Daoy (cell line): ENCODE results near the gene CHD8. TPM values are rescaled to one million over a fixed set of nuclear protein-coding genes. Genes with fewer than 3 reads are reported as not detected.
"Not testable (repeated sequence)": the region's sequence is repeated elsewhere in the genome, so short reads cannot be mapped to it uniquely, and the experiment has no call there.

Source experiments
- DNase-seq: peaks from one replicate; pipeline ENCODE4 v3.0.0-alpha.2; 2015; ENCODE audit warnings: low read depth
- total RNA-seq: library from RNA; depleted of rRNA; stranded (reverse); fragments of >200 nt; shearing (Covaris generic); gene quantifications from 2 replicates; pipeline ENCODE4 v1.2.3, GENCODE V29; 2014; rRNA removed

CHD8 gene
- 42.4 and 42.6 TPM in 2 replicates for total RNA-seq

DNA sequence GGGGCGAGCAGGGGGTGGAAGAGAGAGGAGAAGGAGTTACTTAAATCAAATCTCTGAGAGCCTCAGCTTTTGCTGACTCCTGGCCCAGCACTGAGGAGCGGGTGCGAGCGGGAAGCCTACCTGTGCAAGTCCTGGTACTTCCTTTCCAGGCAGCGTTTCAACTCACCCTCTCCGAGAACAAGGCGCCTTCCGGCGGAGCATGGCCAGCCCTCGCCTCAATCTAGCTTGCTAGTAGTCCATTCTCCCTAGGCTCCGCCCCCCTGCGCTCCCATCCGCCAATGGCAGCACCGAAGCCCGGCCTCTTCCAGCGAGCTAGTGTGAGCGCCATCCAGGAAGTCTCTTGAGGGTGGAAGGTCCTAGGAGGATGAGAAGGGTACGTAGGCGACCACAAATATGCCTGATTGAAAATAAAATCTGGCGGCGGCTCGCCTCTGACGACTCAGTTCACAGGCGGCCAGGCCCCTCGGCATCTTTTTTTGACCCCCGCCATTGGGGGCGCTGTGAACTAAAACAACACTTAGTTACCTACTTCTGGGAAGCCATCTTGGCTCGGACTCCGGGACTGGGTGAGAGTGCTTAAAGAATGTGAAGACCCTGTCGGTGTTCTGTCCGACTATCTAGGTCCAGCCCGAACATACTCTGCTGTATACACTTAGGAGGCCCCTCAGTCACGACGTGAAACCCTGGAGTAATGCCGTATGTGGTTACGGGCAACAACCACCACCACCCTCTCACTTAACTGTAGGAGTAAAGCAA is at the start of gene CHD8:
Gene CHD8 (minus strand): TSS at position 212 of the 756 bp plus-strand sequence. CDS start 24,480 bp downstream, outside the sequence.
- DNase-seq: peak; percentile 100

DNA sequence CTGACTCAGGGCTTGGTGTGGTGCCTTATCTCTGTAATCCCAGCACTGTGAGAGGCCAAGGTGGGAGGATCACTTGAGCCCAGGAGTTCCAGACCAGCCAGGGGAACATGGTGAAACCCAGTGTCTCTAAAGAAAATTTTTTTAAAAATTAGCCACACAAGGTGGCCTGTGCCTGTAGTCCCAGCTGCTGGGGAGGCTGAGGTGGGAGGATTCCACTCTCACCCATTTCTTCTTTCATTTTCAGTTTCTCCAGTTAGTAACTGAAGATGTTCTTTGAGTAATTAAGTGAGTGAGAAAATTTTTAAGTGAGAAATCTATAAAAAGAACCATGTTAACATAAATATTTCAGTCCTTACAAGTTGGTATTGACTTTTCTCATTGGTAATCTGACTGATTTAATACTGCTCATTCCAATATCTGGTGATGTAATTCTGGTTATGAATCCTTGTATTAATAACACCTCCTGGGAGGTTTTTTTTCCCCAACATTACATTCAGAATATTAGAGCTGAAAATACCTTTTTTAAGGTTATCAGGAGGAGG is 49.2 kb upstream of the CHD8 start:
- no peak for DNase-seq

- no peak for DNase-seq
Observed at GRCh38 chr14:21503376-21503775, 47.5 kb upstream of the CHD8 start.

DNA sequence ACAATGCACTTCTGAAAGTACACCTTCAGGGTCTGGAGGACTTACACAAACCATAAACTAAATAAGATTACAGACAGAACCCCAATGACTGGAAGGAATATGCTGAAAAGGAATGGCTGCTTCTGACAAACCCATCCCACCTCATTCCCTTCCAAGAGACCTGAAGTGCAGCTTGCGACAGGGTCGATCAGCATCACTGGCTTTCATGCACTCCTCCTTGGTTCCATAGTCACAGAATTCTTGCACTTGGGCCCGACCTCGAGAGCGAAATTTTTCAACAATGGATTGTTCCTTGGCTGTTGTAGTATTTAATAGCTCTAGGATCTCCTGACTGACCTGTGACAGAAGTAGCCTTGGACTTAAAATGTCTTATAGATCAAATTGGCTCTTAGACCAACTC is 45.6 kb upstream of the CHD8 start:
- DNase-seq: no peak

GRCh38 chr14:21498540-21499526 is 42.9 kb upstream of the CHD8 start:
- DNase-seq: peak; percentile 13

GRCh38 chr14:21496453-21496852 is 40.5 kb upstream of the CHD8 start:
- no peak for DNase-seq

GRCh38 chr14:21494902-21495762 is 39.2 kb upstream of the CHD8 start:
- no peak for DNase-seq

DNA sequence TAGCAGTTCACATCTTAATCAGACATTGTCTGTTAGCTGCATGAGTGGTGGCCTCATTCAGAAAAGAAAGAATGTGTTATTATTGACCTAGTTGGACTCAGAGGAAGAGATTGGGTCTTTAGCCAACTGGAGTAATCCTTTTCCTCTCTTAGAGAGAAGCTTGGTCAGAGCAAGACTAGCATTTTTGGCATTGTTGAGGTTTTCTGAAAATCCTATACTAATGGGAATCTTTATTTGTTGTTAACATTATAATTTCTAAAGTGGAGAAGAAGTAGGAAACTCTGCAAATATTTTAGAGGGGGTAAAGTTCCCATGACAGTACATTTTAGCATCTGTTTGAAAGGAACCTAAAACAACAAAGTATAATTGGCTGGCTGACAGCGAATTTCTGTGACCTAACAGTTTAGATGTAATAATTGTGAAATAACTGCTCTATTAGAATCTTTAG is 30.7 kb upstream of the CHD8 start:
- no peak for DNase-seq

- peak; percentile 99 for DNase-seq
Observed at GRCh38 chr14:21476925-21477681, 21.2 kb upstream of the CHD8 start, which contains the start of the genes RAB2B and TOX4. Gene RAB2B (minus strand): TSS chr14:21476959. CDS start chr14:21476872, 87 bp downstream. Gene TOX4 (plus strand): TSS chr14:21477195. CDS start chr14:21477279, 84 bp downstream.

- DNase-seq: peak; percentile 83
Observed at GRCh38 chr14:21476523-21476924, 20.6 kb upstream of the CHD8 start.

DNA sequence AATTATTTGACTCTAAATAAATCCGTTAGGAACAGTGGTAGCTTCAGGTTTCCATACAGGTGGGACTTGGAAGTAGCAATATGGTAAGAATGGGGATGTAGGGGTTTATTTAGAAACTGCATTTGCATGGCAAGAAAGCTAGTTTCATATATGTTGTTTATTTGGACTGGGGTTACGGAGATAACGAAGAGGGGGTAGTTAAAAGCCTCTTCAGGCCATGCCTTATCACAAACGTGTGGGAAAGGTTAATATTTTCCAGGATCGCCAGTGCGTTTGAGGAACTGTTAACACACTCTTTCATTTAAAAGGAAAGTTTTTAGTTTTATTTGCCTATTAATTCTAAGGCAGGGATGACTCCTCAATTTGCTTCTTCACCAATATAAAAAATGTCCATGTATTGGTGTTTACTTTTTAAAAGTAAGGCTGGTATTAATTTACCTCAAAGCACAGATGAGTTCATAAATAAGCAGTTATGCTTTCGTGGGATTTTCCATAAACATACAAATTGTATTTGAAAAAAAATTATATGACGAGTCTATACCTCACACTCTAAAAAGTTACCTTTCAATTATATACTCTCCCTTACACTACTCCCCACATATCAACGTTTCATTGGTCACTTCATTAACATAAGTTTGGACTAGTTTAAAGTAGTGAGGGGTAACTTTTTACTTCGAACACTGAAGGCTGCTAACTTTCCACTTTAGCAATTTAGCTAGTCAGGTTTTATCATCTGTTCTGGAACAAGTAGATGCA is 20.0 kb upstream of the CHD8 start:
- DNase-seq: no peak

- no peak for DNase-seq
Observed at GRCh38 chr14:21467616-21468015, 11.7 kb upstream of the CHD8 start.

DNA sequence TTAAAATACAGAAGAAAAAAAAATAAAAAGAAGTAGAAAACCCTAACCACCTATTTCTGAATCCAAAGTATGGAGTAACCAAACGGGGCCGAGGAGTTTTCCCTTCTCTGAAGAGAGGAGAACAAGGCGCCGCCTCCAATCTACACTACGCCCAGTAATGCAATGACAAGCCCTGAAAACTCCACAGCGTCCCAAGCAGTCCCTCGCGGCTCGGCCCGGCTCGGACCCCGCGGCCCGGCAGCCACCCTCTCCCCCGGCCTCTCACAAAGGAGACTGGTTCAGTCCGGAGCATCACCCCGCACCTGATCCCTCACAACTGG is 371 bp downstream of the CHD8 start:
- no peak for DNase-seq

DNA sequence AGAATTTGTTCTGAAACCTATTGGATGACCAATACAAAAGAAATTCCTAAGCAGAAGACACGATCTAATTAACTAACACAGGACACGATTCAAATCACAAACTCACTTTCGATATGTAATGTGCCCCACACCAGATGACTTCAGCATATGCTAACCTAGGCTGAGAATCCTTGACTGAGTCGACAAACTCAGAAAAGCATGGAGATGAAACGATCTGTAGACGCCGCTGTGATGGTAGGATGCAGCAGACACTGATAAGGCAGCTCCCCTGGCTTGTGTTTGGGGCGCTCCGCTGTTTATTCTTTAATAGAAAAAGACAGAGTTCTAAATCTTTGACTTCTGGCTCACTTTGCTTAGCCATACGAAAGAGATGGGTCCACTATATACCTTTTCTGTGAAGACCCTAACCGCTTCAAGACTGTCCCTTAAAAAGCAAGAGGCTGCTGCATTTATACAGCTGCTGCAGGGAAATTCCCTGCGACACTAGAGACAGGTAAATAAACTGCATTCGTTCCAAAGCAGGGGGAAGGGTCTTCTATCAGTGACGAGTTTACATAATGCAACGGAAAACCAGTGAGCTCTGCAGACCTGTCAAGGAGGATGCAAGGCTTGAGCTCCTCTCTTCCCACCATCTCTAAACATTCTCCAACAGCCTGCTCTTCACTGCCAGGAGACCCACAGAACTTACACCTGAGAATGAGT is 929 bp downstream of the CHD8 start:
- no peak for DNase-seq

DNA sequence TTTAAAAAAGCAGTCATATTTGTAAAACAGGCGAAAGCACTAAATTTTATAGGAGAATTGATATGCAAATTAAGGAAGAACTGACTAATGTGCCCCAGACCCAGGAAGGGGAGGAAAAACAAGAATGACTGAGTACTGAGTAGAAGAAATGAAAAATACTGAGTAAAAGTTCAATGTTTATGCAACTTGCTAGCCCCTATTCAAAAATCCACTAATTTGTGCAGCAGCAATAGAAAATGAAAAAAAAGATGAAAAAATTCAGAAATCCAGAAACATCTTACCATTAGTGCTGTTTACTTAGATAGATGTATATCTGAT is 6.1 kb downstream of the CHD8 start:
- no peak for DNase-seq

DNA sequence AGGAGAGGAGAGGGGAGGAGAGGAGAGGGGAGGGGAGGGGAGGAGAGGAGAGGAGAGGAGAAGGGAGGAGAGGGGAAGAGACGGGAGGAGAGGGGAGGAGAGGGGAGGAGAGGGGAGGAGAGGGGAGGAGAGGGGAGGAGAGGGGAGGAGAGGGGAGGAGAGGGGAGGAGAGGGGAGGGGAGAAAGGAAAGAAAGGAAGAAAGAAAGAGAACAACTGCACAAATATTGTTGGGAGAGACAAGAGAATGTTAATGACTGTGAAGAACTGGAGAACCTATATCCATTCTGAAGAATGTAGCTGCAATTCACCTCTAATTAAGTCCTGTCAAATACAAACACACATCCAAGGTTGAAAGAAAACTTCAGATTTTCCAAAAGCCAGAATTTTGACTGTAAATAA is 13.3 kb downstream of the CHD8 start:
- not testable (repeated sequence) for DNase-seq

DNA sequence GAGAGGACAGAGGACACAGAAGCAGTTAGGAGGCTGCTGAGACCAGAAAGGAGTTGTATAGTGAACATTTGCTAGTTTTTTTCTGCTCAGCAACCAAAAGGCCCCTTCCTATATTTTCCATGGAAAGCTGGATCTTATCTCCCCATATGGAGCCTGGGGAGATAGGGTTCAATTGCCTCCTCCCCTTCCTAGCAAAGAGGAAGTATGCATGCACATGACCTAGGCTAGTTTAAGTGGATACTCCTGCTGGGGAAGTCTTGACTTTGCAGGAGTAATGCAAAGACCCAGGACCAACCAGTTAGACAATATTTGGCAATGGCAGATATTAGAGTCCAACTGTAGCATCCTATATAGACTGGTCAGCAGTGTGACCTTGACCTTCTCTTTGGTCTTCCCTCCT is 15.1 kb downstream of the CHD8 start:
- DNase-seq: no peak

DNA sequence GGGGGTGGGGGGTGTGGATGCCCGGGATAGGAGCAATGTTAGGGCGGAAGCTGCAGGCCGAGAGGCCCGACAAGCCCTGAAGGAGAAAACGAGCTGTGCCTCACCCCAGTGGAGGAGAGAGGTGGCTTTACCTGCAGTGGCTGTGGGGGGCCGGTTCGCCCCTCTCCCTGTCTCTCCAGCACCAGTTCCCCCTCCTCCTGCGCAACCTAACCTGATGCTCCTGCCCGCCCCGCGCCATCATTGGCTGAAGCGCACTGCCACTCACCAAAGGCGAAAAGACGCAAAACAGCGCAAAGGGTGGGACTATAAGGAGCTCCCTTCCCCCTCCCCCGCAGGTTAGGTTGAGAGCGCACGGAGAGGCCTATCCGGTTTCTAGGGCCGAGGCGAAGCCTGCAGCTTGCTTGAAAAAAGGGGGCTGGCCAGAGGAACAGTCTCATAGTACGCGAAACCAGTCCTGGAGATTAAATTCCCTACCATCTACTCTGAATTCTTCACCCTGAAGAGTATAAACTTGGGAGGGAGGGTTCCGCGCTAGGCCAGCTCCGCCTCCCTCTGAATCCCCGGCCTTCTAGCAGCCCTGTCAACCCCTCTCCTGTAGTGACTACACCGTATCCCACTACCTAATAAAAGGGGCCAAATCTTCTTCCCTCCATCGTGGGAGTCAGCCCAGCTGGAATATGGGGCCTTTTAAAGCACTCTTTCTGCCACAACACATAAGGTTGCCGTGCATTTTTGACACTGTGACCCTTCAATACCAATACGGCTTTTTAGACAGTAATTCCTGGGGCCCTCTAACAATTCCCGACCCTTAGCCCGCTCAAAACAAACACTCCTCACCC is 18.6 kb downstream of the CHD8 start:
- DNase-seq: peak; percentile 99
